ENCODE results near the gene UBE2S. TPM values are rescaled to one million over a fixed set of nuclear protein-coding genes. Genes with fewer than 3 reads are reported as not detected.

UBE2S gene
- total and polyA plus RNA-seq, 2 of the 8 experiments (the other 6 are each of a cell fraction or from before 2014, with no cell fraction given) = 398 to 530 TPM

- no peak for TF ChIP-seq KDM5A (IDR thresholded peaks at IDR 0.05; ENCODE audit: low read length)
- no peak for TF ChIP-seq ASH2L (IDR thresholded peaks at IDR 0.05; ENCODE audit: low read length)
- no peak for TF ChIP-seq HDAC2 (IDR thresholded peaks at IDR 0.05; ENCODE audit: borderline replicate concordance in 1 of 2, low read depth in 2 of 2, low read length in 2 of 2)
- TF ChIP-seq YY1 (IDR thresholded peaks at IDR 0.05; ENCODE audit: low read depth, low read length) = no peak
Observed at GRCh38 chr19:55398200-55398925, 9.2 kb downstream of the UBE2S start (continued).

Data from H1 (cell line).